ENCODE measurements around the gene MSI2.

DNA sequence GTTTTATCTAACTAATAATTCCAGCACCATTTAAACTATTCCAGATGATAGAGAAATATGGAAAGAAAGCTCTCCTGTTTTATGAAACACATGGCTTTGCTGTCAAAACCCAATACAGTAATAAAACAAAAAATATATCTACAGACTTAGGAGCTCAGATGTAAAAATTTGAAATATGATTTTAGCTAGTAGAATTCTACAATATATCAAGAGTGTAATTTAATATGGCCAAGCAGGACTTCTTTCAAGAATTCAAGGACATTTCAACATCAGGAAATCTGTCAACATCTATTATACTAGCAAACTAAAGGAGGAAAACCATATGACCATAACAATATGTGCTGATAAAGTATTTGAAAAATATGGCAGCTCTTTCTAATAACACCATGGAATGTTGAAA lies 431.3 kb downstream of the MSI2 start:
- TF ChIP-seq L3MBTL2 (conservative IDR thresholded peaks at IDR 0.05) (no peak), SP1 (IDR thresholded peaks at IDR 0.05) (no peak)

Data from HEK293T (cell line).